GM20431 (cell line): ENCODE measurements around the gene YEATS4.
"Not testable (repeated sequence)": the region's sequence is repeated elsewhere in the genome, so short reads cannot be mapped to it uniquely, and the experiment has no call there.

Source experiments
- in situ Hi-C: fragments of 300-500 bp; cut with MseI, MboI; formaldehyde crosslinking; loops from one replicate; pipeline ENCODE4 v1.15.0; 2020; ENCODE audit warnings: low sequenced_read_pairs; ENCODE audit not compliant: unreplicated experiment

Gene YEATS4

DNA sequence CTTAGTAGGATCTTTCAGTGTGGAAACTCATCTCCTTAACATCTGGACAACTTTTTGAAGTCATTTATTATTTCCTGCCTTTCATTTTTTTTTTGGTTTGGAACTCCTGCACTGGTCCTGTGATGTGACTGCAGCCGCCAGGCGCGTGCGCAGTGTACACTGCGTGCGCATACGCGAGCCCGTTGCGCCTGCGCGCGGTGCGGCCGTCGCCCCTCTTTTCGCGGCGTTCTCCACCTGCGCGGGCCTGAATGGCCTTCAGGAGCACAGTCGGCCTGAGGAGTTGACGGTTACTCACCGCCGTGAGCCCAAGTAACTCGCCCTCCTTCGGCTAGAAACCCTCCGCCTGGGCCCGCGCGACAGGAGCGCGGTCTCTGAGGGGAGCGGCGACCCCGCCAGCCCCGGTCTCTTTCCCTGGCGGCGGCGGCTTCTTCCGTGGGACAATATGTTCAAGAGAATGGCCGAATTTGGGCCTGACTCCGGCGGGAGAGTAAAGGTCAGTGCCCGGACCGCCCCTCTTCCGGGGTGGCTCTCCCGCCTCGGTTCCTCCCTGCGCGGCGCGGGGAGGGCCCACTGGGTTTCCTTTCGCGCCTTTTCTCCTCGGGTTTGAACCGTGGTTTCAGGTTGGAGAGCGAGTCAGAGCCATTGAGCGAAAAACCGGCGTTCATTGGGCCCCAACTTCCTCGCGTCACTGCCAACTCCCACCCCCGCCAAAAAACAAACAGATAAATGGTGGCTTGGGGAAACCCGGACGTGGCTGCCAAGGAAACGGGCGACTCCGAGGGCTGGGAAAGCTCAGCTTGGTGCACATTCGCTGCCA is at the start of gene YEATS4:
YEATS4 (plus strand) TSS at position 213 of the 817 bp plus-strand sequence; CDS start at position 443, 230 bp downstream.
- in situ Hi-C loops = no loop called here

- in situ Hi-C loops = no loop called here
Observed at GRCh38 chr12:69313209-69313608, 46.3 kb upstream of the YEATS4 start.

- in situ Hi-C loops = not testable (repeated sequence)
Observed at GRCh38 chr12:69316784-69317183, 42.8 kb upstream of the YEATS4 start.

DNA sequence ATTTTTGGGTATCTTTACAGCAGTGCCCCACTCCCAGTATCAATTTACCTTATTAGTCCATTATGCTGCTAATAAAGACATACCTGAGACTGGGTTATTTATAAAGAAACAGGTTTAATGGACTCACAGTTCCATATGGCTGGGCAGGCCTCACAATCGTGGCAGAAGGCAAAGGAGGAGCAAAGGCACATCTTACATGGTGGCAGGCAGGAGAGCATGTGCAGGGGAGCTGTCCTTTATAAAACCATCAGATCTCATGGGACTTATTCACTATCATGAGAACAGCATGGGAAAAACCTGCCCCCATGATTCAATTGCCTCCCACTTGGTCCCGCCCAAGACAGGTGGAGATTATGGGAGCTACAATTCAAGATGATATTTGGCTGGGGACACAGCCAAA is 42.3 kb upstream of the YEATS4 start:
- in situ Hi-C loops = not testable (repeated sequence)

DNA sequence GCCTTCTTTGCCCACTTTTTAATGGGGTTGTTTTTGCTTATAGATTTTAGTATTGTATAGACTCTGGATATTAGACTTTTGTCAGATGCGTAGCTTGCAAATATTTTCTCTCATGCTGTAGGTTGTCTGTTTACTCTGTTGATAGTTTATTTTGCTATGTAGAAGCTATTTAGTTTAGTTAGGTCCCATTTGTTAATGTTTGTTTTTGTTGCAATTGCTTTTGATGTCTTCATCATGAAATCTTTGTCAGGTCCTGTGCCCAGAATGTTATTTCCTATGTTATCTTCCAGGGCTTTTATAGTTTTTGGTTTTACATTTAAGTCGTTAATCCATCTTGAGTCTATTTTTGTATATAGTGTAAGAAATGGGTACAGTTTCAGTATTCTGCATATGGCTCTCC is 41.3 kb upstream of the YEATS4 start:
- in situ Hi-C loops = no loop called here

- in situ Hi-C loops = no loop called here
Observed at GRCh38 chr12:69321351-69321750, 38.2 kb upstream of the YEATS4 start.

DNA sequence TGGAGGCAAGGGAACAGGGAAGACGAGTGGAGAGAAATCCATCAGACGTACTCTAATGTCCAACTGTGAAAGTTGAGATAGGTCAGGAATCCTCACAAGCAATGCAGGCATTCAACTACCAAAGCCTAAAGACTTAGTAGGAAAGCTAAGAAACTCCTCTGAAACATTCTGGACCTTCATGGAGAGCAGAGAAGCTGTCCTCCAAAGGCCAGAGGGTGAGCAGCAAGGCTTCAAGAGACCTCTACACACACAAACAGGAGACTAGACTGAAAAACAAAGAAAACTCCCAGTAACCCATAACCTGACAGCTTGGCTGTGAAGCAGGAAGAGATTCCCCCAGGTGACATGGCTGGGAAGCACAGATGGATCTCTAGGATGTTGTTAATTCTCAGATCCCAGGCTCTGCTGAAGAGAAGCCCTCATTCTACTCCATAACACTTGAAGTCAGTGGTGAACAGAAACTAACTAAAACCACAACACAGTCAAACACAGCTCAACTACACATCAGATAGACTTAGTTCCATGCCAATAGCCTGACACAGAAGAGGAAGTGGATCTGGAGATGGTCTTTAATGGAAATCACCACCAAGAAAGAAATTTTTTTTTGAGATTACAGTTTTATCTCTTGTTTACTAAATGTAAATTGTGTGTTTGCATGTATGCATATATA is 34.6 kb upstream of the YEATS4 start:
- in situ Hi-C loops = no loop called here

- in situ Hi-C loops = no loop called here
Observed at GRCh38 chr12:69328426-69328825, 31.1 kb upstream of the YEATS4 start.

DNA sequence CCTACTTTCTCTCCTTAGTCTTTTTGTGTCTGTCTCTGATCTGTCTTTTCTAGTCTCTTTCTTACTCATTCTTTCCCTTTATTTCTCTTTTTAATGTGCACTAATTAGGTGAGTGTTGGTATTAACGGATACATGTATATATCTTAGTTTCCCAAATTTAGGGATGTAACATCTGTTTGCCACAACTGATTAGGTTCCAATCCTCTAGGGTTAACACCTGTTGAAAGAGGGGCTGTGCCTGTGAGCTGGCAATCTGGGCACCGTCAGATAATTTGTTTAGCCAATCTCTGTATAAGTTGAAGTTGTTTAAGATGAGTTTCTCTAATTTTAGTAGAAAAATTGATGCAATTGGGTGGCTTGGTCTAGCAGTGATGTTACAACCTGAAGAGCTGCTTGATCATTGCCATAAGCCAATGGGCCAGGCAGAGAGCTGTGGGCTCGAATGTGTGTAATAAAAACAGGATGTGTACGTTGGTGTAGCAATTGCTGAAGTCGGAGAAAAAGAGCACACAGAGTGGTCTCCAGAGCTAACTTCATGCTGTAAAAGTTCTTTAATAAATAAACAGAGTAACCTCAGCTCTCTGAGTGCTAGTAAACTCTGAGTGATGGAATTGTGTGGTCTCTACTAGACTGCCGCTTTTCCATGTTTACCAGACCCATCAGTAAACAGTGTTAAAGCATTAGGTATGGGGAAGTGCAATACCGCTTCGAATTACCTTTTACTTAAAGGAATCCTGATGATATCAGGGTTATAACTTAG is 29.7 kb upstream of the YEATS4 start:
- in situ Hi-C loops = no loop called here

DNA sequence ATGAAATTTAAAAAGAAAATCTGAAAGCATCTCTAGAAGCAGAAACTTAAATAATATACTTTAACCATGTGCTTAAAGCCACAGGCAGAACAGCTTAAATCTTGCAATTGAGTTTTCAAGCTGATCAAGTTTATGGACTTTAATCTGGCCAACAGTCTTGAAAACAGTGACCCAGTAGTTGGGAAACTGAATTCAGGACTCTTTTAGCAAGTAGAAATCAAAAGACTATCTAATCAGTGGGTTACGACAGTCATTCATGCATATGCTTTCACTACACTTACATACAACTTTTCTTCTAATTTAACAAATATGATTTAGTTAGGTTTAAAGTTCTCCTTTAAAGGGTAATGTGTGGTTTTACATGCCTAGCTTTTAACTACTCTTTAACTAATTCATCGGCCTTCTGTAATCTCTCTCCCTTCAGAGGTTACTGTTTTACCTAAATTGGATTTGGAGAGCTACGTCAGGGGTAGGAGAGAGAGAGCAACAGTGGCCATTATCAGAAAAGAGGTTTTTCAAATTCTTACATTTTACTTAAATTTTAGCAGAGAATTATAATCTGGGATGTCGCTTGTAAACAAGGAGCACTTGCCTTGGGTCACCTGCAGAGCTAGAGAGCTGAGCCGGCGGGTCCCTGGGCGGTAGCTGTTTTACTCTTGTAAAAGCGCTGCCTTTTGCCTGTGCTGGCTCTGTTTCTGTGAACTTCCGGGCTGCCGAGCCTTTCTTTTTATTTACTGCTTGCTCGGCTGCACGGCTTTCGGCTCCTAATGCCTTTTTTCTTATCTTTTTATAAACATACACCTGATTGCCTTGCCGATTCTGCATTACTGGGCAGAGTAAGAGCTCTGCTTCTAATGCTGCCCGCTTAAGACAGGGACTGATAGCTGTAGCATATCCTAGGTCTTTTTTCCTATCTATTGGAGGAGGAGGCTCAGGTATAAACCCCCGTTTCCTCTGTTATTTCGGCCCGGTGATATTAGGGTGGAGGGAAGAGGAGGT is 28.8 kb upstream of the YEATS4 start:
- in situ Hi-C loops = no loop called here

DNA sequence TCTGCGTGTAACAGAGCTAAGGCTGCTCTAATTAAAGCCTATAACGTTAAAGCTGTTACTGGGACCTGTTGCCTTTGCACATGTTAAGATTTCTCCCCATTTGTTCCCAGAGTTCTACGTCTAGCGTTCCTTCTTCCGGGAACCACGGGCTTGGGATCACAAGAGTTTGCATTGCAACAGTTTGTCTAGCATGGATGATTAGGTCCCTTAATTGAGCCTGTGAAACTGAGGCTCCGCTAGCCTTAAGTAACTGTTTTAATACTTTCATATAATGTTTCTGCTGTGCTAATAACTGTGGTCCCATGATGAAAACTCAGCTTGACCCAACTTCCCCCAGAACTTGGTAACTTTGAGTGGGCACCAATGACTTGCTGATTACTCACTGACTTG is 28.0 kb upstream of the YEATS4 start:
- in situ Hi-C loops = no loop called here

GRCh38 chr12:69331909-69332684 is 27.4 kb upstream of the YEATS4 start:
- in situ Hi-C loops = no loop called here

- in situ Hi-C loops = no loop called here
Observed at GRCh38 chr12:69332815-69333358, 26.7 kb upstream of the YEATS4 start.

DNA sequence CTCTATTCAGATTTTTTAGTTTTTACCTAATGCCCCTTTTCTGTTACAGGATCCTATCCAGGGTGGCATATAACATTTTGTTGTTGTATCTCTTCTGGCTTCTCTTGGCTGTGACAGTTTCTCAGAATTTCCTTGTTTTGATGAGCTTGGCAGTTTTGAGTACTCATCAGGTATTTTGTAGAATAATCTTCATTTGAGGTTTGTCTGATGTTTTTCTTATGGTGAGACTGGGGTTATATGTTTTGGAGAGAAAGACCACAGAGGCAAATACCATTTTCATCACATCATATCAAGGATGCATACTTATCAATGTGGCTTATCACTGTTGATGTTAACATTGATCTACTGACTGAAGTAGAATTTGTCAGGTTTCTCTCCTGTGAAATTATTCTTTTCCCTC is 25.4 kb upstream of the YEATS4 start:
- in situ Hi-C loops = no loop called here

GRCh38 chr12:69337311-69338090 is 22.0 kb upstream of the YEATS4 start:
- in situ Hi-C loops = no loop called here

- in situ Hi-C loops = no loop called here
Observed at GRCh38 chr12:69338120-69338859, 21.3 kb upstream of the YEATS4 start.

DNA sequence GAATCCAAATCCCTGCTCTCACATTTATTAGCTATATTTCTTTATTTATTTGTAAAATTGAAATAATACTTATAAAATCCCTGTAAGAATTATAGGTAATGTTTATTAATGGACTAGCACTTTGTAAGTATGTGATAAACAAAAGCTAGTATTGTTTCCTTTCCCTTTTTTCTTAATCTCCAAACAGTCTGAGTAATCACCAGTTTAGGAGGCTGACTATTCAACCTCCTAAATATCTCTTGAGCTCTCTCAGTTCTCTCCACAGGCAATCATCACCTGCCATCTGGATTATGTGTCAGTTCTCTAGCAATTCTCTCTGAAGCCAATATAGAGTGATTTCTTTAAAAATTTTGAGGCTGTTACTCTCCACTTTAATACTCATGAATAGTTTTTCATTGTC is 20.6 kb upstream of the YEATS4 start:
- in situ Hi-C loops = no loop called here
